ENCODE results near the gene PRKAR1B. TPM values are rescaled to one million over a fixed set of nuclear protein-coding genes. Genes with fewer than 3 reads are reported as not detected.

Gene PRKAR1B
- total RNA-seq, 1 experiment from 2014 or later = 43.3 TPM

- Histone ChIP-seq H3K9me3 (ENCODE audit: control insufficient read depth, low read depth, low read length) (no peaks in the 10 kb centered on the region), H3K23me2 (ENCODE audit: insufficient read length, low read depth, low read length, poor library complexity, severe bottlenecking) (peaks cover 9% of the 10 kb centered on the region), H3K4me2 (ENCODE audit: insufficient read depth, insufficient read length, low read length) (peak overlapping the region; percentile 38), H2BK12ac (ENCODE audit: insufficient read length, low read depth, low read length) (no peak overlapping the region), H2AFZ (ENCODE audit: low read length) (no peak overlapping the region), H3K14ac (ENCODE audit: insufficient read depth, low read length) (no peak overlapping the region), H3K4me1 (ENCODE audit: insufficient read depth, low read length) (no peaks in the 10 kb centered on the region; the same call in 1 of the 2 replicates), H3K79me2 (ENCODE audit: insufficient read depth, low read length) (peaks cover 21% of the 10 kb centered on the region; the same call in 1 of the 2 replicates), H3K27ac (ENCODE audit: insufficient read length, low read depth, low read length) (no peak overlapping the region), H4K8ac (replicated peaks; ENCODE audit: insufficient read length, low read depth, low read length) (no peak overlapping the region), H2BK20ac (ENCODE audit: low read depth, low read length, poor library complexity, severe bottlenecking) (no peak overlapping the region), H2BK15ac (ENCODE audit: low read depth, low read length) (no peak overlapping the region), H3T11ph (ENCODE audit: low read length) (no peak overlapping the region), H3K56ac (ENCODE audit: insufficient read length, low read depth, low read length) (no peak overlapping the region), H3K27me3 (ENCODE audit: insufficient read depth, low read length) (no peaks in the 10 kb centered on the region), H2AK5ac (ENCODE audit: insufficient read length, low read length) (no peak overlapping the region), H3K9ac (ENCODE audit: extremely low read depth, insufficient read length, low read length) (no peak overlapping the region), H4K91ac (ENCODE audit: insufficient read length, low read depth, low read length) (no peak overlapping the region), H3K18ac (ENCODE audit: insufficient read length, low read depth, low read length) (no peak overlapping the region), H4K5ac (ENCODE audit: insufficient read length, low read depth, low read length) (no peak overlapping the region), H4K20me1 (ENCODE audit: control insufficient read depth, insufficient read depth, insufficient read length) (no peaks in the 10 kb centered on the region), H2BK120ac (ENCODE audit: low read depth, low read length, poor library complexity, severe bottlenecking) (no peak overlapping the region), H3K79me1 (ENCODE audit: insufficient read depth, low read depth, low read length, poor library complexity, severe bottlenecking) (no peaks in the 10 kb centered on the region), H3K23ac (ENCODE audit: insufficient read length, low read depth, low read length) (no peak overlapping the region), H3K4ac (ENCODE audit: low read depth, low read length) (no peak overlapping the region), H2BK5ac (ENCODE audit: insufficient read length, low read length) (no peak overlapping the region)
- no peak for TF ChIP-seq CTCF (conservative IDR thresholded peaks at IDR 0.05)
- no peak overlapping the region for H3K27ac Mint-ChIP-seq
- H3K4me3 Mint-ChIP-seq = no peak overlapping the region
- no CpG with 5 or more reads among the region's 39 CpGs for WGBS (ENCODE audit: extremely low coverage, insufficient read length, low lambda C conversion rate)
- peaks cover 52 to 72% (median 57%) of the 10 kb centered on the region in 3 experiments for H3K36me3 Mint-ChIP-seq (ENCODE audit: insufficient read depth in 1 of 3, low read depth in 3 of 3)
- peaks cover 15 to 18% of the 10 kb centered on the region in 2 experiments for H3K4me1 Mint-ChIP-seq
- no peaks in the 10 kb centered on the region for H3K27me3 Mint-ChIP-seq (ENCODE audit: low read depth)
- no peak for DNase-seq
- peaks cover 39 to 40% of the 10 kb centered on the region in 2 experiments for H3K9me3 Mint-ChIP-seq
Measured at GRCh38 chr7:726854-727103, 302 bp downstream of the PRKAR1B start.
